GM10847 (cell line): Measurements from ENCODE around the gene APRT.

Source experiments
- POLR2A ChIP-seq: IDR thresholded peaks from 2 replicates; pipeline ENCODE4 v1.6.1; 2011; ENCODE audit not compliant: insufficient read length; ENCODE audit errors: extremely low read depth

The APRT gene

GRCh38 chr16:88848557-88848956, 36.8 kb upstream of the APRT start:
- TF ChIP-seq POLR2A, result no peak

GRCh38 chr16:88847654-88848053, 35.9 kb upstream of the APRT start:
- no peak for TF ChIP-seq POLR2A

- TF ChIP-seq POLR2A, result no peak
Observed at GRCh38 chr16:88846088-88846487, 34.4 kb upstream of the APRT start.

GRCh38 chr16:88844419-88845036, 32.8 kb upstream of the APRT start:
- TF ChIP-seq POLR2A, result no peak

GRCh38 chr16:88843256-88843655, 31.5 kb upstream of the APRT start:
- TF ChIP-seq POLR2A, result no peak

- no peak for TF ChIP-seq POLR2A
Observed at GRCh38 chr16:88842806-88843205, 31.1 kb upstream of the APRT start.

- no peak for TF ChIP-seq POLR2A
Observed at GRCh38 chr16:88842308-88842756, 30.6 kb upstream of the APRT start.

- no peak for TF ChIP-seq POLR2A
Observed at GRCh38 chr16:88841521-88842307, 30.0 kb upstream of the APRT start.

- TF ChIP-seq POLR2A, result no peak
Observed at GRCh38 chr16:88840600-88841215, 29.0 kb upstream of the APRT start.

- TF ChIP-seq POLR2A, result no peak
Observed at GRCh38 chr16:88839745-88840599, 28.2 kb upstream of the APRT start.

GRCh38 chr16:88839026-88839529, 27.4 kb upstream of the APRT start:
- TF ChIP-seq POLR2A, result no peak

GRCh38 chr16:88838566-88838965, 26.8 kb upstream of the APRT start:
- TF ChIP-seq POLR2A, result no peak

- no peak for TF ChIP-seq POLR2A
Observed at GRCh38 chr16:88837806-88838205, 26.1 kb upstream of the APRT start.

GRCh38 chr16:88836791-88837190, 25.1 kb upstream of the APRT start:
- no peak for TF ChIP-seq POLR2A

- no peak for TF ChIP-seq POLR2A
Observed at GRCh38 chr16:88835818-88836217, 24.1 kb upstream of the APRT start.

- no peak for TF ChIP-seq POLR2A
Observed at GRCh38 chr16:88835383-88835782, 23.7 kb upstream of the APRT start.

GRCh38 chr16:88834670-88835069, 22.9 kb upstream of the APRT start:
- TF ChIP-seq POLR2A, result no peak
